Activated T-cell treated with anti-CD3 and anti-CD28 coated beads, Interleukin-2, amount 50 U/mL, for 4 hours (primary cell): ENCODE results near the gene RPP25L. TPM values are rescaled to one million over a fixed set of nuclear protein-coding genes. Genes with fewer than 3 reads are reported as not detected.

Experiments used
- ATAC-seq, 2 donors: fragments of 200-7000 bp; cut with Tn5 transposase; one replicate each; pipeline ENCODE4 v1.10.0; 2021
- DNase-seq: peaks from one replicate; pipeline ENCODE4 v3.0.0-alpha.2; 2020
- H3K27me3 Mint-ChIP-seq: one replicate; pipeline ENCODE4 v1.8.0; 2021; ENCODE audit warnings: low read depth, mixed read lengths
- H3K36me3 Mint-ChIP-seq: one replicate; pipeline ENCODE4 v1.8.0; 2022; ENCODE audit warnings: mixed read lengths; ENCODE audit not compliant: insufficient read depth
- H3K4me1 Mint-ChIP-seq: one replicate; pipeline ENCODE4 v1.8.0; 2021; ENCODE audit warnings: low read depth, mixed read lengths
- H3K4me3 Mint-ChIP-seq: one replicate; pipeline ENCODE4 v1.8.0; 2021; ENCODE audit warnings: mild to moderate bottlenecking, moderate library complexity, mixed read lengths
- H3K9me3 Mint-ChIP-seq: one replicate; pipeline ENCODE4 v1.8.0; 2021; ENCODE audit warnings: mixed read lengths
- total RNA-seq, 3 donors: library from RNA; stranded (reverse); gene quantifications; one replicate each; pipeline ENCODE4 v1.2.1, GENCODE V29; 2021

The RPP25L gene
- total RNA-seq, 3 donors from 2014 or later: 26.6 to 30.2 (median 29.9) TPM

- peak; percentile 26 to 38 for ATAC-seq
- Mint-ChIP-seq H3K27me3 (peaks cover 85% of the 10 kb centered on the region), H3K4me1 (peaks cover 31% of the 10 kb centered on the region), H3K4me3 (peak within 1 kb of the TSS; percentile 76), H3K36me3 (no peaks in the 10 kb centered on the region), H3K9me3 (no peaks in the 10 kb centered on the region)
- no peak for DNase-seq
Measured at GRCh38 chr9:34589636-34590380, 22.1 kb downstream of the RPP25L start, which contains the start of gene CNTFR. Gene CNTFR (minus strand): TSS chr9:34589724. CDS start chr9:34568981, 20,743 bp downstream.

GRCh38 chr9:34588671-34589635, 22.9 kb downstream of the RPP25L start:
- no peaks in the 10 kb centered on the region for H3K36me3 Mint-ChIP-seq
- peak overlapping the region; percentile 66 for H3K4me3 Mint-ChIP-seq
- no peak for ATAC-seq
- H3K27me3 Mint-ChIP-seq: peaks cover 87% of the 10 kb centered on the region
- H3K9me3 Mint-ChIP-seq: no peaks in the 10 kb centered on the region
- no peak for DNase-seq
- peaks cover 31% of the 10 kb centered on the region for H3K4me1 Mint-ChIP-seq

GRCh38 chr9:34587271-34587670, 24.6 kb downstream of the RPP25L start:
- Mint-ChIP-seq H3K4me1 (peaks cover 26% of the 10 kb centered on the region), H3K27me3 (peaks cover 86% of the 10 kb centered on the region), H3K36me3 (no peaks in the 10 kb centered on the region), H3K9me3 (no peaks in the 10 kb centered on the region), H3K4me3 (no peak overlapping the region)
- ATAC-seq (peak in 1 of 2 donors; percentile 16), DNase-seq (no peak)

- DNase-seq (no peak), ATAC-seq (no peak)
- peaks cover 20% of the 10 kb centered on the region for H3K4me1 Mint-ChIP-seq
- no peaks in the 10 kb centered on the region for H3K9me3 Mint-ChIP-seq
- no peak overlapping the region for H3K4me3 Mint-ChIP-seq
- no peaks in the 10 kb centered on the region for H3K36me3 Mint-ChIP-seq
- H3K27me3 Mint-ChIP-seq: peaks cover 83% of the 10 kb centered on the region
Measured at GRCh38 chr9:34585946-34586669, 25.8 kb downstream of the RPP25L start.

- ATAC-seq: no peak
- no peak for DNase-seq
- Mint-ChIP-seq H3K4me3 (no peak overlapping the region), H3K27me3 (peaks cover 83% of the 10 kb centered on the region), H3K9me3 (no peaks in the 10 kb centered on the region), H3K36me3 (no peaks in the 10 kb centered on the region), H3K4me1 (peaks cover 11% of the 10 kb centered on the region)
Measured at GRCh38 chr9:34584970-34585369, 26.9 kb downstream of the RPP25L start.

- H3K9me3 Mint-ChIP-seq: no peaks in the 10 kb centered on the region
- H3K27me3 Mint-ChIP-seq: peaks cover 81% of the 10 kb centered on the region
- no peak overlapping the region for H3K4me3 Mint-ChIP-seq
- no peaks in the 10 kb centered on the region for H3K36me3 Mint-ChIP-seq
- ATAC-seq: no peak
- peaks cover 2% of the 10 kb centered on the region for H3K4me1 Mint-ChIP-seq
- DNase-seq: no peak
Measured at GRCh38 chr9:34582787-34583186, 29.1 kb downstream of the RPP25L start.

GRCh38 chr9:34581318-34581717, 30.6 kb downstream of the RPP25L start:
- ATAC-seq (no peak), DNase-seq (no peak)
- Mint-ChIP-seq H3K27me3 (peaks cover 80% of the 10 kb centered on the region), H3K36me3 (no peaks in the 10 kb centered on the region), H3K9me3 (no peaks in the 10 kb centered on the region), H3K4me3 (no peak overlapping the region), H3K4me1 (peaks cover 6% of the 10 kb centered on the region)

- no peaks in the 10 kb centered on the region for H3K9me3 Mint-ChIP-seq
- H3K4me3 Mint-ChIP-seq: no peak overlapping the region
- ATAC-seq (no peak), DNase-seq (no peak)
- H3K27me3 Mint-ChIP-seq: peaks cover 78% of the 10 kb centered on the region
- H3K36me3 Mint-ChIP-seq: no peaks in the 10 kb centered on the region
- peaks cover 6% of the 10 kb centered on the region for H3K4me1 Mint-ChIP-seq
Measured at GRCh38 chr9:34580358-34580757, 31.5 kb downstream of the RPP25L start.

GRCh38 chr9:34579808-34580163, 32.1 kb downstream of the RPP25L start:
- H3K9me3 Mint-ChIP-seq: no peaks in the 10 kb centered on the region
- H3K27me3 Mint-ChIP-seq: peaks cover 77% of the 10 kb centered on the region
- H3K4me1 Mint-ChIP-seq: peaks cover 6% of the 10 kb centered on the region
- no peak for ATAC-seq
- H3K4me3 Mint-ChIP-seq: no peak overlapping the region
- DNase-seq: no peak
- H3K36me3 Mint-ChIP-seq: no peaks in the 10 kb centered on the region

- peaks cover 6% of the 10 kb centered on the region for H3K4me1 Mint-ChIP-seq
- ATAC-seq: no peak
- H3K9me3 Mint-ChIP-seq: no peaks in the 10 kb centered on the region
- no peaks in the 10 kb centered on the region for H3K36me3 Mint-ChIP-seq
- peak overlapping the region; percentile 50 for H3K4me3 Mint-ChIP-seq
- no peak for DNase-seq
- H3K27me3 Mint-ChIP-seq: peaks cover 75% of the 10 kb centered on the region
Measured at GRCh38 chr9:34579104-34579807, 32.6 kb downstream of the RPP25L start.

GRCh38 chr9:34578241-34579103, 33.4 kb downstream of the RPP25L start:
- peaks cover 6% of the 10 kb centered on the region for H3K4me1 Mint-ChIP-seq
- peaks cover 74% of the 10 kb centered on the region for H3K27me3 Mint-ChIP-seq
- ATAC-seq (peak; percentile 65 to 70), DNase-seq (no peak)
- no peaks in the 10 kb centered on the region for H3K36me3 Mint-ChIP-seq
- no peaks in the 10 kb centered on the region for H3K9me3 Mint-ChIP-seq
- peak overlapping the region; percentile 50 for H3K4me3 Mint-ChIP-seq

GRCh38 chr9:34577400-34578240, 34.3 kb downstream of the RPP25L start:
- DNase-seq (no peak), ATAC-seq (peak; percentile 29 to 33)
- Mint-ChIP-seq H3K36me3 (no peaks in the 10 kb centered on the region), H3K9me3 (no peaks in the 10 kb centered on the region), H3K4me1 (peaks cover 6% of the 10 kb centered on the region), H3K4me3 (peak overlapping the region; percentile 65), H3K27me3 (peaks cover 68% of the 10 kb centered on the region)
